ENCODE measurements around the gene INPP5A. TPM values are rescaled to one million over a fixed set of nuclear protein-coding genes. Genes with fewer than 3 reads are reported as not detected.

Gene INPP5A
- total and polyA plus RNA-seq, 2 donors (not counting 1 experiment from before 2014, with no cell fraction given), result 9.3 to 87.8 TPM

- no peak overlapping the region for H3K27ac Mint-ChIP-seq
- Histone ChIP-seq H3K4me1 (ENCODE audit: control insufficient read depth in 2 of 2, insufficient read depth in 2 of 2, low read length in 2 of 2) (no peaks in the 10 kb centered on the region), H2AFZ (ENCODE audit: insufficient read depth, low read depth, low read length, poor library complexity, severe bottlenecking) (no peak overlapping the region), H3K36me3 (replicated peaks in 1 of 2; ENCODE audit: control extremely low read depth in 1 of 2, control insufficient read depth in 1 of 2, extremely low read depth in 1 of 2, insufficient read depth in 2 of 2, low read length in 1 of 2) (peaks cover 0 to 36% of the 10 kb centered on the region in 2 experiments), H4K20me1 (ENCODE audit: control insufficient read depth, insufficient read depth, low read length, poor library complexity, severe bottlenecking) (peaks cover 4% of the 10 kb centered on the region), H3K9me3 (ENCODE audit: control extremely low read depth in 1 of 3, control insufficient read depth in 2 of 3, insufficient read depth in 1 of 3, low read length in 2 of 3) (peaks cover 0 to 44% (median 11%) of the 10 kb centered on the region in 3 donors), H3K79me2 (ENCODE audit: control insufficient read depth, insufficient read depth, low read length) (peaks cover 6% of the 10 kb centered on the region), H3K9ac (ENCODE audit: low read length) (no peak overlapping the region), H3K4me2 (replicated peaks; ENCODE audit: low read depth, low read length, poor library complexity, severe bottlenecking) (no peak overlapping the region), H3K4me3 (ENCODE audit: control extremely low read depth in 1 of 5, extremely low read depth in 1 of 5, insufficient read depth in 1 of 5, low read depth in 2 of 5, low read length in 4 of 5) (no peak overlapping the region), H3K27ac (ENCODE audit: low read length in 2 of 2) (no peak overlapping the region), H3K27me3 (replicated peaks in 1 of 4; ENCODE audit: control extremely low read depth in 1 of 4, control insufficient read depth in 3 of 4, insufficient read depth in 4 of 4, low read length in 3 of 4) (no peaks in the 10 kb centered on the region)
- DNase-seq, result no peak
- no peaks in the 10 kb centered on the region for H3K4me1 Mint-ChIP-seq
- CTCF ChIA-PET, result no interaction called here
- POLR2A ChIA-PET, result no interaction called here
- WGBS (ENCODE audit: insufficient coverage), result 97% methylated on average over 15 of the region's 15 CpGs
- H3K27me3 Mint-ChIP-seq, result no peaks in the 10 kb centered on the region
- H3K9me3 Mint-ChIP-seq (ENCODE audit: insufficient read depth), result peaks cover 8% of the 10 kb centered on the region
- ATAC-seq (ENCODE audit: low read depth), result no peak
- intact Hi-C loops (cut with micrococcal nuclease), result no loop called here
- TF ChIP-seq CTCF (IDR thresholded peaks at IDR 0.05), result no peak
- no peak for TF ChIP-seq EZH2 (IDR thresholded peaks at IDR 0.05; ENCODE audit: borderline replicate concordance, insufficient read depth, low read depth, low read length, poor library complexity, severe bottlenecking)
- no peak overlapping the region for H3K4me3 Mint-ChIP-seq
Observed at GRCh38 chr10:132705173-132705572, 167.6 kb downstream of the INPP5A start.

- intact Hi-C loops (cut with micrococcal nuclease), result no loop called here
- Mint-ChIP-seq H3K4me3 (no peak overlapping the region), H3K4me1 (no peaks in the 10 kb centered on the region), H3K27ac (no peak overlapping the region), H3K27me3 (no peaks in the 10 kb centered on the region), H3K9me3 (ENCODE audit: insufficient read depth) (peaks cover 8% of the 10 kb centered on the region)
- H3K4me1 ChIP-seq (ENCODE audit: control insufficient read depth in 2 of 2, insufficient read depth in 2 of 2, low read length in 2 of 2), result no peaks in the 10 kb centered on the region
- peaks cover 0 to 44% (median 11%) of the 10 kb centered on the region in 3 donors for H3K9me3 ChIP-seq (ENCODE audit: control extremely low read depth in 1 of 3, control insufficient read depth in 2 of 3, insufficient read depth in 1 of 3, low read length in 2 of 3)
- H3K9ac ChIP-seq (ENCODE audit: low read length), result no peak overlapping the region
- H2AFZ ChIP-seq (ENCODE audit: insufficient read depth, low read depth, low read length, poor library complexity, severe bottlenecking), result no peak overlapping the region
- H3K27ac ChIP-seq (ENCODE audit: low read length in 2 of 2), result no peak overlapping the region
- DNase-seq (no peak), ATAC-seq (ENCODE audit: low read depth) (no peak)
- H3K27me3 ChIP-seq (replicated peaks in 1 of 4; ENCODE audit: control extremely low read depth in 1 of 4, control insufficient read depth in 3 of 4, insufficient read depth in 4 of 4, low read length in 3 of 4), result no peaks in the 10 kb centered on the region
- peaks cover 6% of the 10 kb centered on the region for H3K79me2 ChIP-seq (ENCODE audit: control insufficient read depth, insufficient read depth, low read length)
- no peak overlapping the region for H3K4me2 ChIP-seq (replicated peaks; ENCODE audit: low read depth, low read length, poor library complexity, severe bottlenecking)
- H3K4me3 ChIP-seq (ENCODE audit: control extremely low read depth in 1 of 5, extremely low read depth in 1 of 5, insufficient read depth in 1 of 5, low read depth in 2 of 5, low read length in 4 of 5), result no peak overlapping the region
- ChIA-PET CTCF (no interaction called here), POLR2A (no interaction called here)
- peaks cover 0 to 36% of the 10 kb centered on the region in 2 experiments for H3K36me3 ChIP-seq (replicated peaks in 1 of 2; ENCODE audit: control extremely low read depth in 1 of 2, control insufficient read depth in 1 of 2, extremely low read depth in 1 of 2, insufficient read depth in 2 of 2, low read length in 1 of 2)
- peaks cover 4% of the 10 kb centered on the region for H4K20me1 ChIP-seq (ENCODE audit: control insufficient read depth, insufficient read depth, low read length, poor library complexity, severe bottlenecking)
- TF ChIP-seq CTCF (IDR thresholded peaks at IDR 0.05) (no peak), EZH2 (IDR thresholded peaks at IDR 0.05; ENCODE audit: borderline replicate concordance, insufficient read depth, low read depth, low read length, poor library complexity, severe bottlenecking) (no peak)
- WGBS (ENCODE audit: insufficient coverage), result no CpG with 5 or more reads among the region's 1 CpG
Observed at GRCh38 chr10:132705943-132706342, 168.4 kb downstream of the INPP5A start.
